ENCODE measurements around the gene SAMD5. TPM values are rescaled to one million over a fixed set of nuclear protein-coding genes. Genes with fewer than 3 reads are reported as not detected.

Gene SAMD5
- total and polyA plus RNA-seq, 7 donors: 0.68 to 6.8 (median 1.1) TPM

DNA sequence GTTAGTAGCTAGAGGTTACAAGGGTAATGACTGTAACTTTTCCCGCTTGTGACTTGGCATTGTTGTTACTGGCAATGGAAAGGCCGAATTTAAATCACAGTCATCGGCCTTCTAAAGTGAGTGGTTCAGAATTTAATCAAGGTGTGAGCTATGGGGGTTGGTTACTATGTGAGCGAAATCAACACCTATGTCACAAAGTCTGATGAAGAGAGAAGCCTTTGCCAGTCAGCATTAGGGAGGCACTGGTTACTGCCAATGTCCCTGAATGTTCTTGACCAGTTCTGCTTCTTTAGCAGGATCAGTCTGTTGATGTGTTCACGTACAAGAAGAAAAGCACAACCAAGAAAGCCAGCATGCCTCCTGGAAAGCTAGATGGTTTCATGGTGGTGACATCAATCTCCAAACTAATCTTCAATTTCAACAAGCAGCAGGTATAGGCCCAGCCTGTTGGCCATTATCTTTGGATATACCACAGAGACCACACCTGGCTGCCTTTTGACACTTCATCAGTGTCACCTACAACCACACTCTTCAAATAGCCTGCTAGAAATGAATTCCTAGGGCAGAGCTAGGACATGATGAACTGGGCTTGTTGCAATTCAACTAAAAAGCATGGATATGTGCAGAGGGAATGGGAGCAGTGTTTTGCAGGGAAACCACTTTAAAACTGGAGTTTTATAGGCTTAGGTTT lies 17.2 kb downstream of the SAMD5 start:
- Histone ChIP-seq H3K36me3 (no peaks in the 10 kb centered on the region), H3K27me3 (no peaks in the 10 kb centered on the region), H3K4me3 (no peak overlapping the region), H3K9me3 (no peaks in the 10 kb centered on the region), H3K27ac (no peak overlapping the region), H3K4me1 (no peaks in the 10 kb centered on the region)
- intact Hi-C loops (cut with DNase I): no loop called here
- 94 to 95% methylated on average over 5 of the region's 5 CpGs for WGBS, 2 donors
- TF ChIP-seq EP300 (IDR thresholded peaks at IDR 0.05): no peak
- DNase-seq: no peak

DNA sequence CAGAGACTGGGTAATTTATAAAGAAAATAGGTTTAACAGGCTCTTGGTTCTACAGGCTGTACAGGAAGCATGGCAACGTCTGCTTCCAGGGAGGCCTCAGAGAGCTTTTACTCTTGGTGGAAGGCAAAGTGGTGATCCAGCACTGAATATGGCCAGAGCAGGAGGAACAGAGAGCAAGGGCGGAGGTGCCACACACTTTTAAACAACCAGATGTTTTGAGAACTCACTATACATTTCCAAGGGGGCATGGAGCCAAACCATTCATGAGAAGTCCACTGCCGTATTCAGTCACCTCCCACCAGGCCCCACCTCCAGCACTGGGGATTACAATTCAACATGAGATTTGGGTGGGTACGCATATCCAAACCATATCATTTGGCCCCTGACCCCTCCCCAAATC lies 18.7 kb downstream of the SAMD5 start:
- Histone ChIP-seq H3K27me3 (no peaks in the 10 kb centered on the region), H3K36me3 (no peaks in the 10 kb centered on the region), H3K4me3 (no peak overlapping the region), H3K27ac (no peak overlapping the region), H3K4me1 (no peaks in the 10 kb centered on the region), H3K9me3 (no peaks in the 10 kb centered on the region)
- TF ChIP-seq POLR2AphosphoS5 (IDR thresholded peaks at IDR 0.05) (no peak), POLR2A (IDR thresholded peaks at IDR 0.05) (no peak), EP300 (IDR thresholded peaks at IDR 0.05) (no peak)
- TF ChIP-seq, protein P1, sequence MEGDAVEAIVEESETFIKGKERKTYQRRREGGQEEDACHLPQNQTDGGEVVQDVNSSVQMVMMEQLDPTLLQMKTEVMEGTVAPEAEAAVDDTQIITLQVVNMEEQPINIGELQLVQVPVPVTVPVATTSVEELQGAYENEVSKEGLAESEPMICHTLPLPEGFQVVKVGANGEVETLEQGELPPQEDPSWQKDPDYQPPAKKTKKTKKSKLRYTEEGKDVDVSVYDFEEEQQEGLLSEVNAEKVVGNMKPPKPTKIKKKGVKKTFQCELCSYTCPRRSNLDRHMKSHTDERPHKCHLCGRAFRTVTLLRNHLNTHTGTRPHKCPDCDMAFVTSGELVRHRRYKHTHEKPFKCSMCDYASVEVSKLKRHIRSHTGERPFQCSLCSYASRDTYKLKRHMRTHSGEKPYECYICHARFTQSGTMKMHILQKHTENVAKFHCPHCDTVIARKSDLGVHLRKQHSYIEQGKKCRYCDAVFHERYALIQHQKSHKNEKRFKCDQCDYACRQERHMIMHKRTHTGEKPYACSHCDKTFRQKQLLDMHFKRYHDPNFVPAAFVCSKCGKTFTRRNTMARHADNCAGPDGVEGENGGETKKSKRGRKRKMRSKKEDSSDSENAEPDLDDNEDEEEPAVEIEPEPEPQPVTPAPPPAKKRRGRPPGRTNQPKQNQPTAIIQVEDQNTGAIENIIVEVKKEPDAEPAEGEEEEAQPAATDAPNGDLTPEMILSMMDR (IDR thresholded peaks at IDR 0.05): no peak
- DNase-seq: no peak
- WGBS, 2 donors: 91 to 92% methylated on average over 4 of the region's 4 CpGs
- intact Hi-C loops (cut with DNase I): no loop called here

DNA sequence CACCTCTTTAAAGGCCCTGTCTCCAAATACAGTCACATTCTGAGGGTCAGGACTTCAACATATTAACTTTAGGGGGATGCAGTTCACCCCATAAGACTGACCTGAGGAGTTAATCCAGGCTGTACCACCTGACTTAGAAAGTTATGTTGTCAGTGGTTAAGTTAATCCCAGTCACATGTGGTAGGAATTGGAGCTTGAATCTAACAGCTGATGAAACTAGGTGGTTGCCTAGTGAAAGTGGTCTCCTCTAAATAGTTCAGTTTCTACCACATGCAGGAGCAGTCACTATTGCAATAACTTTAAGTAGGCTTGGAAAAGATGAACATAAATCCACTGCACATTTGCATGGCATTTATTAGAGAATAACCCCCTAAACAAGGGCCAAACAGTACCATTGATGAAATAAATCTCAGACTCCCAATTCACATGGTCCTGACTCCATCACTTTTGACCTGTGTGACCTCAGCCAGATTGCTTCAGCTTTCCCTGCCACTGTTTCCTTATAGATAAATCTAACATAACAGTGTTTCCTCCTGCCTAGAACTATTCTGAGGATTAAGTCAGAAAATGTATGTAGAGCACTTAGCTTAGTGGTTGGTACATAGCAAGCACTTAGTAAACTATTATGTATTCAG lies 20.1 kb downstream of the SAMD5 start:
- H3K36me3 ChIP-seq: no peaks in the 10 kb centered on the region
- H3K9me3 ChIP-seq: no peaks in the 10 kb centered on the region
- no peak for DNase-seq
- no peak overlapping the region for H3K4me3 ChIP-seq
- intact Hi-C loops (cut with DNase I): no loop called here
- no peaks in the 10 kb centered on the region for H3K27me3 ChIP-seq
- no peak for TF ChIP-seq POLR2AphosphoS5 (IDR thresholded peaks at IDR 0.05)
- TF ChIP-seq, protein P1 (IDR thresholded peaks at IDR 0.05): no peak
- TF ChIP-seq EP300 (IDR thresholded peaks at IDR 0.05): no peak
- no peak for TF ChIP-seq POLR2A (IDR thresholded peaks at IDR 0.05)
- no peaks in the 10 kb centered on the region for H3K4me1 ChIP-seq
- H3K27ac ChIP-seq: no peak overlapping the region

DNA sequence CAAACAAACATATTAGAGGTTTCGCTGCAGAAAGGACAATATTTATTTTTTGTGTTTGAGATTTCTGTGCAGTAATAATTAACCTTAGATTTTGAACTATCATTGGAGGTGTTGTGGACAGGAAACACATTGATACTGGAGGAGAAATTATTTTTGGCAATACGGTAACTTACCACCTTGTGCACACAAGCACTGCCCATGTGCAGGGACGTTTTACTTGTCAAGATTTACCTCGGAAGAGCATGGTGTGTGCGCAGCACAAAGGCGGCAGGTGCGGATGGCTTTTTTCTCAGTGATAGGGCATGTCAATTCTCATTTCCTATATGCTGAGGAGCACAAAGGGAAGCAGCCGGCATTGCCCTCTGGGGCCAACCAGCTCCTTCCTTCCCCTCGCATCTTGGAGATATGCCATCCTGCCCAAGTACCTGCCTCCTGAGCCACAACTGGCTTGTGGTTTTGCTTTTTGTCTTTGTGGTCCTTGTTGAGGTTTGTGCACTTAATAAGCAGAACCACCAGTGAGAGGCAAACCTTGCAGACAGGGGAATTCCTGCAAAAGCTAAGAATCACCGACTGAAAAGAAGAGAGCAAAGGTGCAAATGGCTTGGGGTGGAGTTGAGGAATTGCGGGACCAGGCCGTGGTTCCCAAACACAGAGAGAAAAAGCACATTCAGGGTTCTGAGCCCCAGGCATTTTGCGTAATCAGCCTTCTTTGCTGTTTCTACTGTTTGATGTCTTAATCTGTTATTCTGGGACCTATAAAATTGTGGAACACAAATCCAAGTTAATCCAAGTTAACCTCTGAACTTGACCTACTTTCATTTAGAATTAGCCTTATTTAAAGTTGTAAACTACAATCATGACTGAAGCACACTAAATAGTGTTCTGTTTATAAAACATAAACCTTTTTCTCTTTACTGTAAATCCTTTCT lies 21.9 kb downstream of the SAMD5 start:
- intact Hi-C loops (cut with DNase I): no loop called here
- Histone ChIP-seq H3K4me1 (no peaks in the 10 kb centered on the region), H3K27ac (no peak overlapping the region)

More for the DNA sequence above, 21.9 kb downstream of the SAMD5 start:
- no peaks in the 10 kb centered on the region for H3K27me3 ChIP-seq
- H3K9me3 ChIP-seq: no peaks in the 10 kb centered on the region
- 11 to 23% methylated on average over 13 of the region's 13 CpGs for WGBS, 2 donors
- H3K36me3 ChIP-seq: no peaks in the 10 kb centered on the region
- DNase-seq: no peak
- H3K4me3 ChIP-seq: no peak overlapping the region
- TF ChIP-seq, protein P1 (IDR thresholded peaks at IDR 0.05): no peak
- no peak for TF ChIP-seq POLR2A (IDR thresholded peaks at IDR 0.05)
- TF ChIP-seq POLR2AphosphoS5 (IDR thresholded peaks at IDR 0.05): no peak
- no peak for TF ChIP-seq EP300 (IDR thresholded peaks at IDR 0.05)

All from sigmoid colon (tissue), 7 donors.